NCI-H2029 treated with DMSO at 0.1 percent for 48 hours (cell line): Measurements from ENCODE around the gene TBC1D16.

ENCODE experiments used
- DNase-seq: peaks from one replicate; lab custom pipeline; 2025; lab: John Stamatoyannopoulos, UW

The TBC1D16 gene

DNA sequence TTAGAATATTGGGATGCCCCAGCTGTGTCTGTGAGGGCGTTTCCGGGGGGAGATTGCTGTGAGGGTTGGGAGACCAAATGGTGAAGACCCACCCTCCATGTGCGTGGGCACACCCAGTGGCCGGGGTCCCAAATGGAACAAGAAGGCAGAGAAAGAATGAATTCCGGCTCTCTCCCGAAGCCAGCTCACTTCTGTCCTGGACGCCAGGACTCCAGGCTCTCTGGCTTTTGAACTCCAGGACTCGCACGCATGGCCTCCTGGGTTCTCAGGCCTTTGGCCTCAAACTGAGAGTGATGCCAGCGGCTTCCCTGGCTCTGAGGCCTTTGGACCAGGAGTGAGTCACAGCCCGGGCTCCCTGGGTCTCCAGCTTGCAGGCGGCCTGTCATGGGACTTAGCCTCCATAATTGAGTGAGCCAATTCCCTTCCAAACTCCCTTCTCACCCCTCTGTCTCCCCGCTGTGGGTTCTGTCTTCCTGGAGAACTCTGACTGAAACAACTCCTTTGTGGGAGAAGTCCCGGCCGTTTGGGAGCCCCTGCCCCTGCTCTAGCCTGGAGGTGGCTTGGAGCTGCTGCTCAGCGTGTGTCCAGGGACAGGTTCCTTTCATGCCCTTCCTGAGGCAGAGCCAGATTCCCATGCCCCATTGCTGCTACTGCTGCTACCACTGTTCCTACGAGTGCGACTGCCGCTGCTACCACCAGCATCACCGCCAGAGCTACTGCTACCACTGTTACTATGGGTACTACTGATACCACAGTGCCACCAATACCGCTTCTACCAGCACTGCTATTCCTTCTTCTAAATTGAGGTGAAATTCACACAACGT, 146.6 kb downstream of the TBC1D16 start:
- no peak for DNase-seq

DNA sequence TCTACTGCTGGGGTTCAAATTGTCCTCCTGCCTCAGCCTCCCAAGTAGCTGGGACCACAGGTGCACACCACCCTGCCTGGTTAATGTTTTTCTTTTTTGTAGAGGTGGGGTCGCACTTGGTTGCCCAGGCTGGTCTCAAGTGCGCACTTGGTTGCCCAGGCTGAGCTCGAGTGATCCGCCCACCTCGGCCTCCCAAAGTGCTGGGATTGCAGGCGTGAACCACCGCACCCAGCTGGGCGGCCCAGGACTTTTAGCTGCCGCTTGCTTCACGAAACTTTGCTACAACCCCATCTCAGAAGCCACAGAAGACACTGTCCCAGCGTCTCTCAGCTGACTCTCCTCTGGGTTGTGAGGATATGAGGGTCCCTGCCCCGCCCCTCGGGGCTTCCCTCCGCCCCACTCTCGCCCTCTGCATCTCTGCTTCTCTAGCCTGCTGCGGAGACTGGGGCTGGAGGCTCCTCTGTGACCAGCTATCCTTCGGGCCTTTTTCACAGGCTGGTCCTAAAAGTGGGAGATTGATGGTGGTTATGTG, 147.6 kb downstream of the TBC1D16 start:
- DNase-seq, result no peak

DNA sequence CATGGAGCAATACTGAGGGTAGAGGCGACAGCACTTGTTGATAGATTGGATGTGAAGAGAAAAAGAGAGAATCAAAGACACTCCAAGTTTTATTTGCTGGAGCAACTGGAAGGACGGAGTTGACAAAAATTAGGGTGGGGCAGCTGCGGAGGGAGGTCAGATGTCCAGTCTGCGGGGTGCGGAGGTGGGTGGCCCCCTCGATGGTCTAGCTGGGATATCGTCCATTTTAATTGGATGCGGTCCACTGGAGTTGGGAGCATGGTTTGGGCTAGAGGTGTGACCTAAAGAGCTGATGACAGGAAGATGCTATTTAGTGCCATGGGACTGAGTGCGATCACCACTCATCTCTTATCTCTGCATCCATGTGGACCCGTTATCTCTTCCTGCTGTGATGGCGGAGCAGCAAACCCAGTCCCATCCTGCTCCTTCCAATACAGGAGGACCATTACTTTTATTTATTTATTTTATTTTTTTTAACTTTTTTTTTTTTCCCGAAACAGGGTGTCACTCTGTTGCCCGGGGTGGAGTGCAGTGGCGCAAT, 148.2 kb downstream of the TBC1D16 start:
- DNase-seq, result no peak

DNA sequence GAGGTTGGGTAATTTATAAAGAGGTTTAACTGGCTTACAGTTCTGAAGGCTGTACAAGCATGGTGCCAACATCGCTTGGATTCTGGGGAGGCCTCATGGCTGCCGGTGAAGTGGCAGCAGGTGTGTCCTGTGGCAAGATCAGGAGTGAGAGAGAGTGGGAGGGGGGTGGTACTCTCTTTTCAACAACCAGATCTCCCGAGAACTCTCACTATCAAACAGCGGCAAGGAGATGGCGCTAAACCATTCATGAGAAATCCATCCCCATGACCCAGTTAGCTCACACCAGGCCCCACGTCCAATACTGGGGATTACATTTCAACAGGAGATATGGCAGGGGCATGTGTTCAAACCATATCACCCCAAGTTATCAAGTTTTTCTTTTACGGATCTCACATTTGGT, 152.5 kb downstream of the TBC1D16 start:
- DNase-seq, result no peak
